HepG2 (cell line): ENCODE data around the gene CCT7.

ENCODE experiments used
- NFE2 ChIP-seq: sonication (generic); formaldehyde crosslinking; IDR thresholded peaks from 2 replicates; pipeline ENCODE4 v1.4.0; 2020; ENCODE audit warnings: missing genetic modification reagents
- NR2F1 ChIP-seq, 2 experiments: fragments of 450-650 bp in 1 of 2; formaldehyde crosslinking in 1 of 2; IDR thresholded peaks; 2 replicates each; pipeline versions ENCODE4 v1.5.0 to v1.6.1; 2016 to 2020; ENCODE audit warnings: mild to moderate bottlenecking in 1 of 2, missing compliant biosample characterization in 1 of 2, missing genetic modification reagents in 1 of 2, moderate library complexity in 1 of 2
- SMARCC2 ChIP-seq: fragments of 450-650 bp; IDR thresholded peaks from 2 replicates; pipeline ENCODE4 v1.6.1; 2017; ENCODE audit warnings: antibody characterized with exemption, mild to moderate bottlenecking
- SUZ12 ChIP-seq: fragments of 150-350 bp; IDR thresholded peaks from 2 replicates; pipeline ENCODE4 v1.6.1; 2014; ENCODE audit warnings: low read depth, low read length
- XRCC5 ChIP-seq: fragments of 200-400 bp; formaldehyde crosslinking; optimal IDR thresholded peaks from 2 replicates; pipeline ENCODE3; 2017; ENCODE audit warnings: mild to moderate bottlenecking, low read length
- ZNF619 ChIP-seq: sonication (generic); formaldehyde crosslinking; IDR thresholded peaks from 2 replicates; pipeline ENCODE4 v1.4.0; 2020; ENCODE audit warnings: mild to moderate bottlenecking, missing genetic modification reagents
- TF ChIP-seq, protein P1 (sequence below): IDR thresholded peaks from 2 replicates; pipeline ENCODE4 v1.6.1; 2012; ENCODE audit warnings: inconsistent platforms
- TF ChIP-seq, protein P2 (sequence below): sonication (generic); formaldehyde crosslinking; IDR thresholded peaks from 2 replicates; pipeline ENCODE4 v1.4.0; 2020; ENCODE audit warnings: missing genetic modification reagents
- TF ChIP-seq, protein P3 (sequence below): sonication (generic); formaldehyde crosslinking; IDR thresholded peaks from 2 replicates; pipeline ENCODE4 v1.8.0; 2022; ENCODE audit warnings: missing genetic modification reagents, low read depth, mild to moderate bottlenecking, borderline replicate concordance
- TF ChIP-seq, protein P4 (sequence below): sonication (generic); formaldehyde crosslinking; conservative IDR thresholded peaks from 2 replicates; pipeline ENCODE4 v1.8.0; 2022; ENCODE audit warnings: low read depth, missing genetic modification reagents
- TF ChIP-seq, protein P5 (sequence below): sonication (generic); formaldehyde crosslinking; IDR thresholded peaks from 2 replicates; pipeline ENCODE4 v1.5.0; 2020; ENCODE audit warnings: mild to moderate bottlenecking, missing genetic modification reagents, moderate library complexity

DNA sequence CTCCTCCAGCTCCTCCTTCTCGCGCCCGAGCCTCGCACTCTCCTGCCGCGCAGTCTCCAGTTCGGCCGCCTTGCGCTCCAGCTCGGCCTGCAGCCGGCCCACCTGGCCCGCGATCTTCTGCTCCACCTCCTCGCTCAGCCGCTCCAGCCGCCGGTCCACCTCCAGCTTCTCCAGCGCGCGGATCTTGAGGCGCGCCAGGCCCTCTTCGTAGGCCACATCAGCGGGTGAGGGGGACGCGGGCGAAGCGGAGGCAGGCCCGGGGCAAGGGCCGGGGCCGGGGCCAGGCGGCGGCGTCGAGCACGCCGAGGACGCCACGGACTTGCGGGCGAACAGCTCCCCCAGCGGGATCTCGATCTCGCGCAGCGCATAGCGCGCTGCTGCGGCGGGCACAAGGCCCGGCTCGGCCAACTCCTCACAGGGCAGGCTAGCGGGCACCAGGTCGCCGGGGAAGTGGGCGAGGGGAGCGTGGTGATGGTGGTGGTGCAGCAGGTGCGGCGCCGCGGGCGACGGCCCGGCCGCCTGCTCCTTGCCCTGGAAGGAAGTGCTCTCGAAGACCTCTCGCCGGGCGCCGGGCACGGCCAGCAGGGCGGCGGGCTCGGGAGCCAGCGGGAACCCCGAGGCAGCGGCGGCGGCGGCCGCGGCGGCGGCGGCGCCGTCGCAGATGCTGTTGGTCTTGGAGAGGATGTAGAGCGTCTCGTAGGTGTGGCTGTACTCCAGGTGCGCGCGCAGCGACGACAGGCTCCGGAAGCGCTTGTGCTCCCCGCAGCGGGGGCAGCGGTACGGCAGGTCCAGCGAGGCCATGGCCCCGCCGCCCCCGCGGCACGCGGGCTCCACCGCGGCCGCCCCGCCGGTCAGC lies 35.0 kb downstream of the CCT7 start:
- TF ChIP-seq SMARCC2 = no peak
- no peak for TF ChIP-seq NR2F1 (CRISPR knock-in tag; IDR thresholded peaks at IDR 0.05)
- TF ChIP-seq, protein P1, sequence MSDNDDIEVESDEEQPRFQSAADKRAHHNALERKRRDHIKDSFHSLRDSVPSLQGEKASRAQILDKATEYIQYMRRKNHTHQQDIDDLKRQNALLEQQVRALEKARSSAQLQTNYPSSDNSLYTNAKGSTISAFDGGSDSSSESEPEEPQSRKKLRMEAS = no peak
- no peak for TF ChIP-seq ZNF619 (CRISPR knock-in tag)
- TF ChIP-seq, protein P2, sequence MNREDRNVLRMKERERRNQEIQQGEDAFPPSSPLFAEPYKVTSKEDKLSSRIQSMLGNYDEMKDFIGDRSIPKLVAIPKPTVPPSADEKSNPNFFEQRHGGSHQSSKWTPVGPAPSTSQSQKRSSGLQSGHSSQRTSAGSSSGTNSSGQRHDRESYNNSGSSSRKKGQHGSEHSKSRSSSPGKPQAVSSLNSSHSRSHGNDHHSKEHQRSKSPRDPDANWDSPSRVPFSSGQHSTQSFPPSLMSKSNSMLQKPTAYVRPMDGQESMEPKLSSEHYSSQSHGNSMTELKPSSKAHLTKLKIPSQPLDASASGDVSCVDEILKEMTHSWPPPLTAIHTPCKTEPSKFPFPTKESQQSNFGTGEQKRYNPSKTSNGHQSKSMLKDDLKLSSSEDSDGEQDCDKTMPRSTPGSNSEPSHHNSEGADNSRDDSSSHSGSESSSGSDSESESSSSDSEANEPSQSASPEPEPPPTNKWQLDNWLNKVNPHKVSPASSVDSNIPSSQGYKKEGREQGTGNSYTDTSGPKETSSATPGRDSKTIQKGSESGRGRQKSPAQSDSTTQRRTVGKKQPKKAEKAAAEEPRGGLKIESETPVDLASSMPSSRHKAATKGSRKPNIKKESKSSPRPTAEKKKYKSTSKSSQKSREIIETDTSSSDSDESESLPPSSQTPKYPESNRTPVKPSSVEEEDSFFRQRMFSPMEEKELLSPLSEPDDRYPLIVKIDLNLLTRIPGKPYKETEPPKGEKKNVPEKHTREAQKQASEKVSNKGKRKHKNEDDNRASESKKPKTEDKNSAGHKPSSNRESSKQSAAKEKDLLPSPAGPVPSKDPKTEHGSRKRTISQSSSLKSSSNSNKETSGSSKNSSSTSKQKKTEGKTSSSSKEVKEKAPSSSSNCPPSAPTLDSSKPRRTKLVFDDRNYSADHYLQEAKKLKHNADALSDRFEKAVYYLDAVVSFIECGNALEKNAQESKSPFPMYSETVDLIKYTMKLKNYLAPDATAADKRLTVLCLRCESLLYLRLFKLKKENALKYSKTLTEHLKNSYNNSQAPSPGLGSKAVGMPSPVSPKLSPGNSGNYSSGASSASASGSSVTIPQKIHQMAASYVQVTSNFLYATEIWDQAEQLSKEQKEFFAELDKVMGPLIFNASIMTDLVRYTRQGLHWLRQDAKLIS (CRISPR knock-in tag) = no peak
- TF ChIP-seq, protein P3, sequence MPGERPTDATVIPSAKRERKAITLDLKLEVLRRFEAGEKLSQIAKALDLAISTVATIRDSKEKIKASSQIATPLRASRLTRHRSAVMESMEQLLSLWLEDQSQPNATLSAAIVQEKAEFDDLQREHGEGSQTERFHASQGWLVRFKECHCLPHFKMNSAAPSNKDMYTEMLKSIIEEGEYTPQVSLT (CRISPR knock-in tag) = no peak
- TF ChIP-seq, protein P4, sequence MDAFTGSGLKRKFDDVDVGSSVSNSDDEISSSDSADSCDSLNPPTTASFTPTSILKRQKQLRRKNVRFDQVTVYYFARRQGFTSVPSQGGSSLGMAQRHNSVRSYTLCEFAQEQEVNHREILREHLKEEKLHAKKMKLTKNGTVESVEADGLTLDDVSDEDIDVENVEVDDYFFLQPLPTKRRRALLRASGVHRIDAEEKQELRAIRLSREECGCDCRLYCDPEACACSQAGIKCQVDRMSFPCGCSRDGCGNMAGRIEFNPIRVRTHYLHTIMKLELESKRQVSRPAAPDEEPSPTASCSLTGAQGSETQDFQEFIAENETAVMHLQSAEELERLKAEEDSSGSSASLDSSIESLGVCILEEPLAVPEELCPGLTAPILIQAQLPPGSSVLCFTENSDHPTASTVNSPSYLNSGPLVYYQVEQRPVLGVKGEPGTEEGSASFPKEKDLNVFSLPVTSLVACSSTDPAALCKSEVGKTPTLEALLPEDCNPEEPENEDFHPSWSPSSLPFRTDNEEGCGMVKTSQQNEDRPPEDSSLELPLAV (CRISPR knock-in tag) = no peak
- TF ChIP-seq XRCC5 = no peak
- TF ChIP-seq SUZ12 = no peak
- TF ChIP-seq NFE2 = no peak
- TF ChIP-seq, protein P5, sequence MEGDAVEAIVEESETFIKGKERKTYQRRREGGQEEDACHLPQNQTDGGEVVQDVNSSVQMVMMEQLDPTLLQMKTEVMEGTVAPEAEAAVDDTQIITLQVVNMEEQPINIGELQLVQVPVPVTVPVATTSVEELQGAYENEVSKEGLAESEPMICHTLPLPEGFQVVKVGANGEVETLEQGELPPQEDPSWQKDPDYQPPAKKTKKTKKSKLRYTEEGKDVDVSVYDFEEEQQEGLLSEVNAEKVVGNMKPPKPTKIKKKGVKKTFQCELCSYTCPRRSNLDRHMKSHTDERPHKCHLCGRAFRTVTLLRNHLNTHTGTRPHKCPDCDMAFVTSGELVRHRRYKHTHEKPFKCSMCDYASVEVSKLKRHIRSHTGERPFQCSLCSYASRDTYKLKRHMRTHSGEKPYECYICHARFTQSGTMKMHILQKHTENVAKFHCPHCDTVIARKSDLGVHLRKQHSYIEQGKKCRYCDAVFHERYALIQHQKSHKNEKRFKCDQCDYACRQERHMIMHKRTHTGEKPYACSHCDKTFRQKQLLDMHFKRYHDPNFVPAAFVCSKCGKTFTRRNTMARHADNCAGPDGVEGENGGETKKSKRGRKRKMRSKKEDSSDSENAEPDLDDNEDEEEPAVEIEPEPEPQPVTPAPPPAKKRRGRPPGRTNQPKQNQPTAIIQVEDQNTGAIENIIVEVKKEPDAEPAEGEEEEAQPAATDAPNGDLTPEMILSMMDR = no peak
